Natural killer cell (primary cell): Measurements from ENCODE around the gene LGALS9. TPM values are rescaled to one million over a fixed set of nuclear protein-coding genes. Genes with fewer than 3 reads are reported as not detected.
A peak's percentile ranks its signal among the peaks of the same experiment; 100 is the strongest.

Experiments
- ATAC-seq, 3 donors: fragments of 150-1000 bp in 2 of 3; fragments of 200-7000 bp in 1 of 3; cut with Tn5 transposase; 1 replicate in 1 of 3; 2 replicates in 2 of 3; pipeline ENCODE4 v1.10.0; 2021; ENCODE audit warnings: mild to moderate bottlenecking in 2 of 3, moderate library complexity in 2 of 3
- DNase-seq, 2 donors: peaks; one replicate each; pipeline versions ENCODE4 v3.0.0 to v3.0.0-alpha.2; 2013 to 2021; ENCODE audit warnings: mixed read lengths in 1 of 2
- H3K27ac ChIP-seq: one replicate; pipeline ENCODE4 v1.5.1; 2013; ENCODE audit warnings: mild to moderate bottlenecking, low read length
- H3K27me3 ChIP-seq: one replicate; pipeline ENCODE4 v1.6.1; 2013; ENCODE audit warnings: low read length; ENCODE audit not compliant: control insufficient read depth, insufficient read depth
- H3K36me3 ChIP-seq: one replicate; pipeline ENCODE4 v1.6.1; 2013; ENCODE audit warnings: low read length; ENCODE audit not compliant: control insufficient read depth, insufficient read depth
- H3K4me1 ChIP-seq: one replicate; pipeline ENCODE4 v1.6.1; 2013; ENCODE audit warnings: low read length; ENCODE audit not compliant: control insufficient read depth, insufficient read depth
- H3K4me3 ChIP-seq: one replicate; pipeline ENCODE4 v1.5.1; 2013; ENCODE audit warnings: low read length
- H3K9me3 ChIP-seq: one replicate; pipeline ENCODE4 v1.6.1; 2013; ENCODE audit warnings: low read length; ENCODE audit not compliant: control insufficient read depth, insufficient read depth
- H3K27ac Mint-ChIP-seq, 2 donors: one replicate each; pipeline ENCODE4 v1.8.0; 2022; ENCODE audit warnings: mild to moderate bottlenecking in 2 of 2, mixed read lengths in 2 of 2, moderate library complexity in 1 of 2
- H3K27me3 Mint-ChIP-seq, 2 donors: one replicate each; pipeline ENCODE4 v1.8.0; 2022; ENCODE audit warnings: low read depth in 2 of 2, mixed read lengths in 2 of 2
- H3K36me3 Mint-ChIP-seq: one replicate; pipeline ENCODE4 v1.8.0; 2022; ENCODE audit warnings: mixed read lengths
- H3K4me1 Mint-ChIP-seq, 2 donors: one replicate each; pipeline ENCODE4 v1.8.0; 2022; ENCODE audit warnings: mixed read lengths in 2 of 2
- H3K4me3 Mint-ChIP-seq: one replicate; pipeline ENCODE4 v1.8.0; 2022; ENCODE audit warnings: mild to moderate bottlenecking, moderate library complexity, mixed read lengths
- H3K9me3 Mint-ChIP-seq, 2 donors: one replicate each; pipeline ENCODE4 v1.8.0; 2022; ENCODE audit warnings: mixed read lengths in 2 of 2
- WGBS: methylation state at CpG from one replicate; pipeline ENCODE4 v1.1.7; 2013; ENCODE audit warnings: missing lambda C conversion rate; ENCODE audit not compliant: insufficient coverage; 5-methylcytosine and 5-hydroxymethylcytosine counted together
- intact Hi-C: fragments of 100-400 bp; cut with micrococcal nuclease; formaldehyde crosslinking; loops from one replicate; pipeline ENCODE4 v1.14.2; 2022
- total RNA-seq, 4 donors: library from RNA; stranded (reverse); fragments of 120-200 nt in 1 of 4; gene quantifications; one replicate each; pipeline versions ENCODE4 v1.2.3 to v1.2.4, GENCODE V29; 2013 to 2022
- TF ChIP-seq, protein P1 (sequence below): fragments of 200-600 bp; IDR thresholded peaks from one replicate; pipeline ENCODE4 v1.8.0; 2022; ENCODE audit warnings: antibody characterized with exemption

LGALS9 gene
- total RNA-seq, 3 donors from 2014 or later (not counting 1 experiment from before 2014, with no cell fraction given): 83.4 to 142 (median 102) TPM

DNA sequence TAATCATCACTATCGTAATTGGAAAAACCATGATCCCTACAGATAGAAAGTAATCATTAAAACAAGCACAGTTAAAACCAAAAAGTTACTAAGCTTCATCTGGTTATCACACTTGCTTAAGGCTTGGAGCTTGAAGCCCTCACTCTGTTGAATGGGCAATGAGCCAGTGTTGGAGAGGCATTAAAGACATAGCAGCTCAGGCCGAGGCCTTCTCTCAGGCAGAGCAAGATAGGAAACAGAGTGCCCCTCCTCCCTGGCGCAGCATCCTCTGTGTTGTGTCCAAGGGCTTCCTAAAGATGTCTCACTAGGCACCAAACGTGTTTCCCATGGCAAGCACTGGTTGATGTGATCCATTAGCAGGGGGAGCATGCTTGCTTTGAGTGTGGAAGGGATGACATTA is 34.9 kb upstream of the LGALS9 start:
- Histone ChIP-seq H3K4me3 (no peak overlapping the region), H3K27ac (no peak overlapping the region), H3K9me3 (no peaks in the 10 kb centered on the region), H3K4me1 (no peaks in the 10 kb centered on the region), H3K36me3 (peaks cover 14% of the 10 kb centered on the region), H3K27me3 (no peaks in the 10 kb centered on the region)
- Mint-ChIP-seq H3K27me3 (no peaks in the 10 kb centered on the region), H3K27ac (peak overlapping the region in 1 of 2 donors; percentile 45), H3K36me3 (no peaks in the 10 kb centered on the region), H3K9me3 (no peaks in the 10 kb centered on the region), H3K4me1 (peaks cover 0 to 4% of the 10 kb centered on the region in 2 donors), H3K4me3 (no peak overlapping the region)
- no peak for DNase-seq
- 92% methylated on average over 4 of the region's 4 CpGs for WGBS
- TF ChIP-seq, protein P1, sequence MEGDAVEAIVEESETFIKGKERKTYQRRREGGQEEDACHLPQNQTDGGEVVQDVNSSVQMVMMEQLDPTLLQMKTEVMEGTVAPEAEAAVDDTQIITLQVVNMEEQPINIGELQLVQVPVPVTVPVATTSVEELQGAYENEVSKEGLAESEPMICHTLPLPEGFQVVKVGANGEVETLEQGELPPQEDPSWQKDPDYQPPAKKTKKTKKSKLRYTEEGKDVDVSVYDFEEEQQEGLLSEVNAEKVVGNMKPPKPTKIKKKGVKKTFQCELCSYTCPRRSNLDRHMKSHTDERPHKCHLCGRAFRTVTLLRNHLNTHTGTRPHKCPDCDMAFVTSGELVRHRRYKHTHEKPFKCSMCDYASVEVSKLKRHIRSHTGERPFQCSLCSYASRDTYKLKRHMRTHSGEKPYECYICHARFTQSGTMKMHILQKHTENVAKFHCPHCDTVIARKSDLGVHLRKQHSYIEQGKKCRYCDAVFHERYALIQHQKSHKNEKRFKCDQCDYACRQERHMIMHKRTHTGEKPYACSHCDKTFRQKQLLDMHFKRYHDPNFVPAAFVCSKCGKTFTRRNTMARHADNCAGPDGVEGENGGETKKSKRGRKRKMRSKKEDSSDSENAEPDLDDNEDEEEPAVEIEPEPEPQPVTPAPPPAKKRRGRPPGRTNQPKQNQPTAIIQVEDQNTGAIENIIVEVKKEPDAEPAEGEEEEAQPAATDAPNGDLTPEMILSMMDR: no peak
- no peak for ATAC-seq
- intact Hi-C loops: no loop called here

DNA sequence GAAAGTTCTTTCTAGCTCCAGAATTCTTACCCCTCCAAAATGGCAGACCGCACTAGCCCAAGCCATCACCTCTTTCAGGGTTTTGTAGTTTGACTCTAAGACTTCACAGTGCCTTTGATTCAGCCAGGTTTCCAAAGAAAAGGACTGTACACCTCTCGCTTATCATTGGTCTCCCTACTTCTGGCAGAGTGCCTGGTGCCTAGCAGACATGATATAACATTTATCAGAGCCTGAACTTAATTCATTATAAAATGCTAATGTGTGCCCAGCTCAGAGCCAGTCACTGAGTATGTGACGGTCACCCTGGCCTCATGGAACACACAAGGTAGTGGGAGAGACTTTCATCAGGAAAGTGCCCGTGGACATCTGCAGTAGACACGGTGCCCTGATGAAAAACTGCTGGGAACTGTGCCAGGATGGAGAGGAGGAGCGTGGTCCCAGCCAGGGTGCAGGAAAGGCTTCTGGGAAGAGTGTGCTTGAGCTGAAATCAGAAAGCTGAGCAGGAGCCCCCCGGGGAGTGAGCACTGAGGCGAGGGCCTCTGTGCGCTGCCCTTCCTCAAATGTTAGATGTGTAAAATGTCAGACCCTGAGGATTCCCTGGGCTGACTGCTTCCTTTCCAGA is 34.3 kb upstream of the LGALS9 start:
- DNase-seq (no peak), ATAC-seq (no peak)
- intact Hi-C loops: no loop called here
- Histone ChIP-seq H3K27me3 (no peaks in the 10 kb centered on the region), H3K36me3 (peaks cover 14% of the 10 kb centered on the region), H3K4me3 (no peak overlapping the region), H3K4me1 (no peaks in the 10 kb centered on the region), H3K27ac (no peak overlapping the region), H3K9me3 (no peaks in the 10 kb centered on the region)
- no peaks in the 10 kb centered on the region for H3K27me3 Mint-ChIP-seq
- 94% methylated on average over 9 of the region's 9 CpGs for WGBS
- TF ChIP-seq, protein P1: no peak
- H3K36me3 Mint-ChIP-seq: no peaks in the 10 kb centered on the region
- peaks cover 0 to 8% of the 10 kb centered on the region in 2 donors for H3K4me1 Mint-ChIP-seq
- no peak overlapping the region for H3K4me3 Mint-ChIP-seq
- no peaks in the 10 kb centered on the region for H3K9me3 Mint-ChIP-seq
- peak overlapping the region in 1 of 2 donors; percentile 45 for H3K27ac Mint-ChIP-seq

- 86% methylated on average over 10 of the region's 10 CpGs for WGBS
- Mint-ChIP-seq H3K4me3 (no peak overlapping the region), H3K27ac (no peak overlapping the region), H3K36me3 (no peaks in the 10 kb centered on the region), H3K4me1 (peaks cover 0 to 9% of the 10 kb centered on the region in 2 donors), H3K27me3 (no peaks in the 10 kb centered on the region), H3K9me3 (no peaks in the 10 kb centered on the region)
- intact Hi-C loops: no loop called here
- peaks cover 16% of the 10 kb centered on the region for H3K36me3 ChIP-seq
- no peak overlapping the region for H3K27ac ChIP-seq
- ATAC-seq (no peak), DNase-seq (no peak)
- TF ChIP-seq, protein P1: no peak
- H3K4me3 ChIP-seq: no peak overlapping the region
- no peaks in the 10 kb centered on the region for H3K9me3 ChIP-seq
- no peaks in the 10 kb centered on the region for H3K4me1 ChIP-seq
- H3K27me3 ChIP-seq: no peaks in the 10 kb centered on the region
Observed at GRCh38 chr17:27597188-27597580, 33.8 kb upstream of the LGALS9 start.

DNA sequence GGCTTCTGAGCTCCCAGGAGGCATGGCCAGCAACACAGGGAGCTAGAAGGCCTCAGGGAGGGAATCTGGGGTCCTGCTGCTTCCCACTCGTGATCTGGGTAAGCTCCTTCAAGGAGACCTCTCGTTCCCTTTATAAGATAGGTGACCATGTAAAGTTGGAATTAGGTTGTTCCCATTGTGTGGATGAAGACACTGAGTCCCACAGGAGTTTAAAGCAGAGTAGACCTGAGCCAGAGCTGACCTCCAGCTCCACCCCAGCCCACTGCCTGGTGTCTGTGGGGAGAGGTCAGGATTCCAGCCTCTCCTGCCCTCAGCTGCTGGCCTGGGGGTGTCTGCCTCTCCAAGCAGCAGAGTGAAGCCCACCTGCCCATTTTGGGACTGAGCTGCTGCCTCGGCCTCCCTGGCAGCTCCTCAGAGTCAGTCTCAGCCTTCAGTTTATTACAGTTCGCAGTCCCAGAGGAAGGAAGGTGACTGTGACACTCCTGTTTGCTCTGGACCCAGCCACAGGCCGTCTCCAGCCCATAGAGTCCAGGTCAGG is 33.1 kb upstream of the LGALS9 start:
- H3K4me3 ChIP-seq: no peak overlapping the region
- Mint-ChIP-seq H3K4me1 (peaks cover 0 to 9% of the 10 kb centered on the region in 2 donors), H3K36me3 (no peaks in the 10 kb centered on the region), H3K4me3 (no peak overlapping the region), H3K9me3 (no peaks in the 10 kb centered on the region), H3K27me3 (no peaks in the 10 kb centered on the region), H3K27ac (no peak overlapping the region)
- 95% methylated on average over 5 of the region's 5 CpGs for WGBS
- TF ChIP-seq, protein P1: no peak
- DNase-seq (no peak), ATAC-seq (no peak)
- no peaks in the 10 kb centered on the region for H3K9me3 ChIP-seq
- H3K27ac ChIP-seq: no peak overlapping the region
- H3K4me1 ChIP-seq: peaks cover 4% of the 10 kb centered on the region
- peaks cover 12% of the 10 kb centered on the region for H3K36me3 ChIP-seq
- intact Hi-C loops: no loop called here
- H3K27me3 ChIP-seq: no peaks in the 10 kb centered on the region
